Neural progenitor cell (in vitro differentiated cells): Measurements from ENCODE around the gene GSK3A. TPM values are rescaled to one million over a fixed set of nuclear protein-coding genes. Genes with fewer than 3 reads are reported as not detected.
"Not testable (repeated sequence)": the region's sequence is repeated elsewhere in the genome, so short reads cannot be mapped to it uniquely, and the experiment has no call there.

ENCODE experiments used
- DNase-seq: peaks from one replicate; pipeline ENCODE4 v3.0.0-alpha.2; 2016; ENCODE audit warnings: low spot score
- H2AFZ ChIP-seq: fragments of 200-600 bp; sonication (generic); replicated peaks from 2 replicates; pipeline ENCODE4 v1.6.1; 2016; ENCODE audit warnings: antibody characterized with exemption
- H3F3A ChIP-seq: fragments of 200-600 bp; sonication (generic); 2 replicates; pipeline ENCODE4 v1.6.1; 2016; ENCODE audit warnings: antibody characterized with exemption, low read depth
- H3K27ac ChIP-seq: fragments of 200-600 bp; sonication (generic); 2 replicates; pipeline ENCODE4 v1.5.1; 2016; ENCODE audit warnings: mild to moderate bottlenecking
- H3K27me3 ChIP-seq: fragments of 200-600 bp; sonication (generic); 2 replicates; pipeline ENCODE4 v1.6.1; 2016; ENCODE audit warnings: mild to moderate bottlenecking, moderate library complexity
- H3K36me3 ChIP-seq: fragments of 200-600 bp; sonication (generic); 2 replicates; pipeline ENCODE4 v1.5.1; 2016
- H3K4me1 ChIP-seq: fragments of 200-600 bp; sonication (generic); 2 replicates; pipeline ENCODE4 v1.6.1; 2016; ENCODE audit warnings: mixed run types
- H3K4me2 ChIP-seq: fragments of 200-600 bp; sonication (generic); 2 replicates; pipeline ENCODE4 v1.6.1; 2016
- H3K4me3 ChIP-seq: fragments of 200-600 bp; sonication (generic); 2 replicates; pipeline ENCODE4 v1.5.1; 2016
- H3K79me2 ChIP-seq: fragments of 200-600 bp; sonication (generic); 2 replicates; pipeline ENCODE4 v1.6.1; 2016; ENCODE audit warnings: low read depth
- H3K9ac ChIP-seq: fragments of 200-600 bp; sonication (generic); 2 replicates; pipeline ENCODE4 v1.6.1; 2016
- H3K9me3 ChIP-seq: fragments of 200-600 bp; sonication (generic); 2 replicates; pipeline ENCODE4 v1.5.1; 2016; ENCODE audit warnings: low read depth
- H4K20me1 ChIP-seq: fragments of 200-600 bp; sonication (generic); 2 replicates; pipeline ENCODE4 v1.6.1; 2016; ENCODE audit warnings: low read depth
- H3K27ac Mint-ChIP-seq: 3 replicates; pipeline ENCODE4 v1.8.0; 2021; ENCODE audit warnings: mixed read lengths
- H3K27me3 Mint-ChIP-seq: 2 replicates; pipeline ENCODE4 v1.8.0; 2022; ENCODE audit warnings: low read depth, mild to moderate bottlenecking, inconsistent platforms, moderate library complexity, mixed read lengths; ENCODE audit not compliant: insufficient read depth
- H3K36me3 Mint-ChIP-seq: 3 replicates; pipeline ENCODE4 v1.8.0; 2021; ENCODE audit warnings: mixed read lengths
- H3K4me1 Mint-ChIP-seq: 3 replicates; pipeline ENCODE4 v1.8.0; 2021; ENCODE audit warnings: mixed read lengths
- H3K4me3 Mint-ChIP-seq: 3 replicates; pipeline ENCODE4 v1.8.0; 2021; ENCODE audit warnings: mild to moderate bottlenecking, moderate library complexity, mixed read lengths
- H3K9me3 Mint-ChIP-seq: 3 replicates; pipeline ENCODE4 v1.8.0; 2020; ENCODE audit warnings: mixed read lengths
- CTCF ChIP-seq: fragments of 200-600 bp; sonication (generic); IDR thresholded peaks from 2 replicates; pipeline ENCODE4 v1.5.1; 2017; ENCODE audit warnings: antibody characterized with exemption, mild to moderate bottlenecking
- EZH2 ChIP-seq: fragments of 200-600 bp; sonication (generic); IDR thresholded peaks from 2 replicates; pipeline ENCODE4 v1.6.1; 2017; ENCODE audit warnings: antibody characterized with exemption, mild to moderate bottlenecking, moderate library complexity
- EZH2phosphoT487 ChIP-seq: fragments of 200-600 bp; sonication (generic); IDR thresholded peaks from 2 replicates; pipeline ENCODE4 v1.6.1; 2017; ENCODE audit warnings: antibody characterized with exemption
- total RNA-seq: library from RNA; depleted of rRNA; stranded (reverse); fragments of >200 nt; gene quantifications from 2 replicates; pipeline ENCODE4 v1.2.3, GENCODE V29; 2015; ENCODE audit warnings: low replicate concordance

Gene GSK3A
- total RNA-seq, 1 donor from 2014 or later: 22.5 TPM

DNA sequence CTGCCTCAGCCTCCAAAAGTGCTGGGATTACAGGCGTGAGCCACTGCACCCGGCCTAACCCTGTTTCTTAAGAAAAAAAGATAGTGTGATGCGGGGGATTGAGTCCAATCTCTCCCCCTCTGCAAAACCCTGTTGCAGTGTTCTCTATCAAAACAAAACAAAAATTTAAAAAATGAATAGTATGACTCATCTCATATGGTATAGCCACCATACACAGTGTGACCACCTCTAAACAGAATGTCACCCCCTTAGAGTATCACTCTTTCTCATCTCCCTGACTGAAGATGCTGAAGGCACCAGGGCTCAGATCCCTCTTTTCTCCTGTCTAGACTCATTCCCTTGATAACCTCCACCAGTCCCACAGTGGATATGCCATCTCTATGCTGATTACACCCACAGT is 19.4 kb upstream of the GSK3A start:
- no peak for TF ChIP-seq EZH2phosphoT487
- peaks cover 9% of the 10 kb centered on the region for H3K4me1 ChIP-seq
- H3K79me2 ChIP-seq: no peaks in the 10 kb centered on the region
- no peaks in the 10 kb centered on the region for H3K36me3 ChIP-seq
- peak overlapping the region; percentile 44 for H3K4me3 Mint-ChIP-seq
- H3K4me1 Mint-ChIP-seq: peaks cover 8% of the 10 kb centered on the region
- H3K27me3 ChIP-seq: no peaks in the 10 kb centered on the region
- no peaks in the 10 kb centered on the region for H3K9me3 Mint-ChIP-seq
- no peaks in the 10 kb centered on the region for H4K20me1 ChIP-seq
- H3K4me3 ChIP-seq: no peak overlapping the region
- H3K36me3 Mint-ChIP-seq: no peaks in the 10 kb centered on the region
- H3K27ac ChIP-seq: no peak overlapping the region
- peaks cover 10% of the 10 kb centered on the region for H3K27me3 Mint-ChIP-seq
- no peak for DNase-seq
- no peak overlapping the region for H3K9ac ChIP-seq
- H3F3A ChIP-seq: peaks cover 15% of the 10 kb centered on the region
- H2AFZ ChIP-seq: no peak overlapping the region
- no peaks in the 10 kb centered on the region for H3K9me3 ChIP-seq
- H3K27ac Mint-ChIP-seq: peak overlapping the region; percentile 64
- H3K4me2 ChIP-seq: no peak overlapping the region

- H3K79me2 ChIP-seq: peaks cover 22% of the 10 kb centered on the region
- Mint-ChIP-seq H3K27me3 (peaks cover 17% of the 10 kb centered on the region), H3K4me1 (peaks cover 13% of the 10 kb centered on the region)
- not testable (repeated sequence) for H3K9me3 ChIP-seq, H2AFZ ChIP-seq, H3K4me2 ChIP-seq, H3K4me3 ChIP-seq, H4K20me1 ChIP-seq, H3K36me3 Mint-ChIP-seq, H3K9ac ChIP-seq, H3K4me3 Mint-ChIP-seq, DNase-seq, H3K9me3 Mint-ChIP-seq, H3K27ac ChIP-seq, H3K36me3 ChIP-seq, H3K27me3 ChIP-seq, H3K27ac Mint-ChIP-seq
- H3K4me1 ChIP-seq: peaks cover 19% of the 10 kb centered on the region
- peaks cover 37% of the 10 kb centered on the region for H3F3A ChIP-seq
Observed at GRCh38 chr19:42257842-42258241, 15.4 kb upstream of the GSK3A start.

- Mint-ChIP-seq H3K9me3 (no peaks in the 10 kb centered on the region), H3K4me3 (peak overlapping the region; percentile 84), H3K27me3 (peaks cover 18% of the 10 kb centered on the region), H3K36me3 (no peaks in the 10 kb centered on the region), H3K27ac (peak overlapping the region; percentile 97), H3K4me1 (peaks cover 27% of the 10 kb centered on the region)
- Histone ChIP-seq H3K4me2 (peak overlapping the region; percentile 87), H3K9me3 (no peaks in the 10 kb centered on the region), H3K36me3 (no peaks in the 10 kb centered on the region), H3K79me2 (peaks cover 40% of the 10 kb centered on the region), H3K4me3 (peak overlapping the region; percentile 93), H3K4me1 (peaks cover 34% of the 10 kb centered on the region), H3K27me3 (no peaks in the 10 kb centered on the region), H2AFZ (peak overlapping the region; percentile 55), H3F3A (peaks cover 42% of the 10 kb centered on the region), H4K20me1 (peaks cover 25% of the 10 kb centered on the region), H3K27ac (peak overlapping the region; percentile 40), H3K9ac (peak overlapping the region; percentile 9)
- TF ChIP-seq EZH2phosphoT487 (no peak), CTCF (no peak), EZH2 (no peak)
- DNase-seq: peak; percentile 84
Observed at GRCh38 chr19:42255766-42256745, 13.7 kb upstream of the GSK3A start.

GRCh38 chr19:42254850-42255765 is 12.7 kb upstream of the GSK3A start, which contains the start of gene ERF:
Gene ERF (minus strand): TSS chr19:42255128. CDS start chr19:42254999, 129 bp downstream.
- H3K27ac ChIP-seq: peak within 1 kb of the TSS; percentile 86
- H3K27ac Mint-ChIP-seq: peak within 1 kb of the TSS; percentile 97
- H3K4me3 Mint-ChIP-seq: peak within 1 kb of the TSS; percentile 84
- H3K9me3 Mint-ChIP-seq: no peaks in the 10 kb centered on the region
- H3K4me1 ChIP-seq: peaks cover 34% of the 10 kb centered on the region
- no peaks in the 10 kb centered on the region for H3K36me3 Mint-ChIP-seq
- H3K79me2 ChIP-seq: peaks cover 49% of the 10 kb centered on the region
- H3K4me1 Mint-ChIP-seq: peaks cover 27% of the 10 kb centered on the region
- peak within 1 kb of the TSS; percentile 70 for H3K9ac ChIP-seq
- H2AFZ ChIP-seq: peak within 1 kb of the TSS; percentile 7
- H3K36me3 ChIP-seq: no peaks in the 10 kb centered on the region
- no peaks in the 10 kb centered on the region for H3K27me3 ChIP-seq
- no peaks in the 10 kb centered on the region for H3K9me3 ChIP-seq
- peak within 1 kb of the TSS; percentile 93 for H3K4me3 ChIP-seq
- peaks cover 35% of the 10 kb centered on the region for H4K20me1 ChIP-seq
- H3K4me2 ChIP-seq: peak within 1 kb of the TSS; percentile 87
- H3K27me3 Mint-ChIP-seq: peaks cover 18% of the 10 kb centered on the region
- DNase-seq: peak; percentile 98
- peaks cover 42% of the 10 kb centered on the region for H3F3A ChIP-seq
- no peak for TF ChIP-seq EZH2phosphoT487
- TF ChIP-seq EZH2: no peak
- no peak for TF ChIP-seq CTCF
